ENCODE results near the gene LRSAM1. TPM values are rescaled to one million over a fixed set of nuclear protein-coding genes. Genes with fewer than 3 reads are reported as not detected.

The LRSAM1 gene
- total and polyA plus RNA-seq, 3 donors from 2014 or later, result 9.9 to 22.0 (median 20.5) TPM

- no peaks in the 10 kb centered on the region for H3K27me3 ChIP-seq
- no peak overlapping the region for H3K27ac ChIP-seq
- H3K36me3 ChIP-seq (ENCODE audit: low read depth, missing control alignments), result no peaks in the 10 kb centered on the region
- H3K4me1 ChIP-seq, result no peaks in the 10 kb centered on the region
- TF ChIP-seq CTCF (IDR thresholded peaks at IDR 0.05), result no peak
- no peak for TF ChIP-seq POLR2A (IDR thresholded peaks at IDR 0.05)
- no peak overlapping the region for H3K4me3 ChIP-seq
- intact Hi-C loops (cut with DNase I; ENCODE audit: low total_unique reads), result no loop called here
- 89% methylated on average over 17 to 20 of the region's 20 CpGs for WGBS, 2 donors
- no peak for DNase-seq
- no peaks in the 10 kb centered on the region for H3K9me3 ChIP-seq
Observed at GRCh38 chr9:127405344-127406125, 45.8 kb upstream of the LRSAM1 start.

GRCh38 chr9:127406799-127407491 is 44.4 kb upstream of the LRSAM1 start:
- no peak for DNase-seq
- no peaks in the 10 kb centered on the region for H3K9me3 ChIP-seq
- no peaks in the 10 kb centered on the region for H3K4me1 ChIP-seq
- H3K27ac ChIP-seq, result no peak overlapping the region
- no peak overlapping the region for H3K4me3 ChIP-seq
- intact Hi-C loops (cut with DNase I; ENCODE audit: low total_unique reads), result no loop called here
- H3K36me3 ChIP-seq (ENCODE audit: low read depth, missing control alignments), result no peaks in the 10 kb centered on the region
- H3K27me3 ChIP-seq, result no peaks in the 10 kb centered on the region
- WGBS, 2 donors, result 83 to 85% methylated on average over 6 to 13 of the region's 13 CpGs
- TF ChIP-seq CTCF (IDR thresholded peaks at IDR 0.05) (no peak), POLR2A (IDR thresholded peaks at IDR 0.05) (no peak)

- TF ChIP-seq CTCF (IDR thresholded peaks at IDR 0.05) (no peak), POLR2A (IDR thresholded peaks at IDR 0.05) (no peak)
- Histone ChIP-seq H3K9me3 (no peaks in the 10 kb centered on the region), H3K27me3 (no peaks in the 10 kb centered on the region), H3K27ac (no peak overlapping the region), H3K4me1 (no peaks in the 10 kb centered on the region), H3K4me3 (no peak overlapping the region), H3K36me3 (ENCODE audit: low read depth, missing control alignments) (no peaks in the 10 kb centered on the region)
- DNase-seq, result no peak
- WGBS, 2 donors, result 81 to 93% methylated on average over 6 of the region's 6 CpGs
- intact Hi-C loops (cut with DNase I; ENCODE audit: low total_unique reads), result no loop called here
Observed at GRCh38 chr9:127407492-127407843, 43.8 kb upstream of the LRSAM1 start.

GRCh38 chr9:127411122-127411521 is 40.2 kb upstream of the LRSAM1 start:
- no peak for DNase-seq
- H3K4me1 ChIP-seq, result no peaks in the 10 kb centered on the region
- intact Hi-C loops (cut with DNase I; ENCODE audit: low total_unique reads), result no loop called here
- no peak overlapping the region for H3K4me3 ChIP-seq
- H3K9me3 ChIP-seq, result no peaks in the 10 kb centered on the region
- H3K27me3 ChIP-seq, result no peaks in the 10 kb centered on the region
- H3K36me3 ChIP-seq (ENCODE audit: low read depth, missing control alignments), result no peaks in the 10 kb centered on the region
- WGBS, 2 donors, result 83 to 85% methylated on average over 4 of the region's 4 CpGs
- H3K27ac ChIP-seq, result no peak overlapping the region
- no peak for TF ChIP-seq CTCF (IDR thresholded peaks at IDR 0.05)
- TF ChIP-seq POLR2A (IDR thresholded peaks at IDR 0.05), result no peak

Data from testis (tissue), 3 donors.